IPS-NIHi11 (cell line): ENCODE measurements around the gene MNT.
A peak's percentile ranks its signal among the peaks of the same experiment; 100 is the strongest.
"Not testable (repeated sequence)": the region's sequence is repeated elsewhere in the genome, so short reads cannot be mapped to it uniquely, and the experiment has no call there.

Source experiments
- DNase-seq: peaks from one replicate; pipeline ENCODE4 v3.0.0; 2012; ENCODE audit warnings: mixed read lengths, low spot score

The MNT gene, protein sequence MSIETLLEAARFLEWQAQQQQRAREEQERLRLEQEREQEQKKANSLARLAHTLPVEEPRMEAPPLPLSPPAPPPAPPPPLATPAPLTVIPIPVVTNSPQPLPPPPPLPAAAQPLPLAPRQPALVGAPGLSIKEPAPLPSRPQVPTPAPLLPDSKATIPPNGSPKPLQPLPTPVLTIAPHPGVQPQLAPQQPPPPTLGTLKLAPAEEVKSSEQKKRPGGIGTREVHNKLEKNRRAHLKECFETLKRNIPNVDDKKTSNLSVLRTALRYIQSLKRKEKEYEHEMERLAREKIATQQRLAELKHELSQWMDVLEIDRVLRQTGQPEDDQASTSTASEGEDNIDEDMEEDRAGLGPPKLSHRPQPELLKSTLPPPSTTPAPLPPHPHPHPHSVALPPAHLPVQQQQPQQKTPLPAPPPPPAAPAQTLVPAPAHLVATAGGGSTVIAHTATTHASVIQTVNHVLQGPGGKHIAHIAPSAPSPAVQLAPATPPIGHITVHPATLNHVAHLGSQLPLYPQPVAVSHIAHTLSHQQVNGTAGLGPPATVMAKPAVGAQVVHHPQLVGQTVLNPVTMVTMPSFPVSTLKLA

DNA sequence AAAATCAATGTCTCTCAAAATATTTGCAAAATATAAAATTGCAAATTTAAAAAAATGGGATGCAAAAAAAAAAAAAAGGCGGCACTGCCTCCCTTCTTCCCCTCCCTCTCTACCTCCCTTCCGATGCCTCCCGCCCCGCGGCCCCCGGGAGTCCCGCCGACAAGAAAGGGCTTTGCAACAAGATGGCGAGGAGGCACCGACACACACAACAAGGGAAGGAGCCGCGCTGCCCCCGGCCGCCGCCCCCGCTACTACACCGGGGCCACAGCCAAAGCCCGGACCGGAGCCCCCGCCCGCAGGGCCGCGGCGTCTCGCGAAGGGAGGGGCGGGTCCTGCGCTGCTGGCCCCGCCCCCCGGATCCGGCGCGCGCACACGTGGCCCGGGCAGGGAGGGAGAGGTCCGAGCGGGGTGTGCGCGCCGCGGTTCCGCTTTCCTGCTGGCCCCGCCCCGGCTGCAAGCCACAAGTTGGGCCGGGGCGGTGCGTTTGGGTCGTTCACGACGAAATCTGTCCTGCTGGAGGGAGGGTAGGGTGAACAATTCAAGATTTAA lies at the start of gene MNT:
MNT (minus strand) TSS at position 184 of the 549 bp plus-strand sequence. CDS start 348 bp downstream, outside the sequence.
- DNase-seq = peak; percentile 81

DNA sequence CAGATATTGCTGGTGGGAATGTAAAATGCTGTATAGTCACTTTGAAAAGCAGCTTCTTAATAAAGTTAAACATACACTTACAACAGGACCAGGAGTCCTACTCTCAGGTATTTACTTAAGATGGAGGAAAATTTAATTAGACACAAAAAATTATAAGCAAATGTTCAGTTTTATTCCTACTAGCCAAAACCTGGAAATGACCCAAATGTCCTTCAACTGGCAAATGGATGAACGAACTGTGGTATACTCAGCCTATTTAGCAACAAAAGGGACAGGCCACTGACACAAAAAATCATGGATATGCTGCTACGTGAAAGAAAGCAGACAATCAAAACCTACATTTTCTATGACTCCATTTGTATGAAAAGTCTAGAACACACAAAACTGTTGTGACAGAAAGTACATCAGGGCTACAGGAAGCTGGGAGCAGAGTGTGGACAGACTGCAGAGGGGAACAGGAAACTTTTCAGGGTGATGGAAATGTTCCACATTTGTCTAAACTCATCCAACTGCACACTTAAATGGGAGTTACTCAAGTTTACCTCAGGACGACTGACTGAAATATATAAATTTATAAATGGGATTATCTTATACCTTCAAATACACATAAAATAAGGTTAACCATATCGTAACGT lies 49.3 kb upstream of the MNT start:
- no peak for DNase-seq

DNA sequence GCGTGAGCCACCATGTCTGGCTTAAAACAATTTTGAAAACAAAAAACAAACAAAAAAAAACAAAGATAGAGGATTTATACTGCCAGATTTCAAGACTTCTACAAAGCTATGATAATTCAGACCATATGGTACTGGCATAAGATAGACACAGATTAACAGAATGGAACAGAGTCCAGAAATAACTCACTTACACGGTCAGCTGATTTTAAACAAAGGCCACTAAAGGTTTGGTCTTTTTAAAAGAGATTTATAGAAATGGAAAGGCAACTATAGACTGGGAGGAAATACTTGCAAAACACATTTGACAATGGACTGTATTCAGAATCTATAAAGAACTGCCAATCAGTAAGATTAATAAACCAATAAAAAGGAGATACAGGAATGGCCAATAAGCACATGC lies 48.6 kb upstream of the MNT start:
- no peak for DNase-seq

DNA sequence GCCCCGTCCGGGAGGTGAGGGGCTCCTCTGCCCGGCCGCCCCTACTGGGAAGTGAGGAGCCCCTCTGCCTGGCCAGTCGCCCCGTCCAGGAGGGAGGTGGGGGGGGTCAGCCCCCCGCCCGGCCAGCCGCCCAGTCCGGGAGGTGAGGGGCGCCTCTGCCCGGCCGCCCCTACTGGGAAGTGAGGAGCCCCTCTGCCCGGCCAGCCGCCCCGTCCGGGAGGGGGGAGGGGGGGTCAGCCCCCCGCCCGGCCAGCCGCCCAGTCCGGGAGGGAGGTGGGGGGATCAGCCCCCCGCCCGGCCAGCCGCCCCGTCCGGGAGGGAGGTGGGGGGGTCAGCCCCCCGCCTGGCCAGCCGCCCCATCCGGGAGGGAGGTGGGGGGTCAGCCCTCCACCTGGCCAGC lies 46.6 kb upstream of the MNT start:
- not testable (repeated sequence) for DNase-seq

DNA sequence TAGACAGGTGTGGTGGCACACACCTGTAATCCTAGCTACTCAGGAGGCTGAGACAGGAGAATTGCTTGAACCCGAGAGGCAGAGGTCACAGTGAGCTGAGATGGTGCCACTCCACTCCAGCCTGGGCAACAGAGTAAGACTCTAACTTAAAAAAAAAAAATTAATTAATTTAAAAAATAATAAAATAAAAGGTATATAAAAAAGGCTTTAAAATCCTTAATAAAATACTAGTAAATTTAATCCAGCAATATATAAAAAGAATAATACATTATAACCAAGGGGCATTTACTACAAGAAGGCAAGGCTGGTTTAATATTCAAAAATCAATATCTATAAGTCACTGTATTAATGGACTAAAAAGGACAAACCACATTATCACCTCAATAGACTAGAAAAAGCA lies 44.8 kb upstream of the MNT start:
- no peak for DNase-seq

DNA sequence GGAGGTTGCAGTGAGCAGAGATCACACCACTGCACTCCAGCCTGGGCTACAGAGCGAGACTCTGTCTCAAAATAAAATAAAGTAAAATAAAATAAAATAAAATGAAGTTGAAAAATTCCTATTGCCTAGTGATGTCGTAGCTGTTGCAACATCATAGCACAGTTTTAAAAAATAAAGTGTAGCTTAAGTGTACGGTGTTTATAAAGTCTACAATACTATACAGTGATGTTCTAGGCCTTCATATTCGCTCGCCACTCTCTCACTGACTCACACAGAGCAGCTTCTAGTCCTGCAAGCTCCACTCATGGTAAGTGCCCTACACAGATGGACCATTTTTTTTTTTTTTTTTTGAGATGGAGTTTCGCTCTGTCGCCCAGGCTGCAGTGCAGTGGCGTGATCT lies 43.5 kb upstream of the MNT start:
- DNase-seq = no peak

DNA sequence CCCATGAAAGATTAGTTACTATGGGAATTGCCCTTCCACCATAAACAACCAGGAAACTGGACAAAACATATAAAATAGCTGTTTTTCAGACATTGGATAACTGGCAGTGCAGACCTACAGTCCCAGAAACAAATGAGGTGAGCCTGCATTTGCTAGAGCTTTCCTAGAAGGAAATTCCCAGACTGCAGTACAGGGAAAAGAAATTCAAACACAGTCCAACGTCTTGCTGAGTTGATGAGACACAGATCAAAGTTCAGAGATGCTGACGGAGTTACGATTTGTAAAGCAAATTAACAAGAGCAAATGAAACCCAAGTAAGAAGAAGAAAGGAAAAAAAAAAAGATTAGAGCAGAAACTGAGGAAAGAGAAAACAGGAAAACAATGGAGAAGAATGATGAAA lies 41.3 kb upstream of the MNT start:
- DNase-seq = no peak

DNA sequence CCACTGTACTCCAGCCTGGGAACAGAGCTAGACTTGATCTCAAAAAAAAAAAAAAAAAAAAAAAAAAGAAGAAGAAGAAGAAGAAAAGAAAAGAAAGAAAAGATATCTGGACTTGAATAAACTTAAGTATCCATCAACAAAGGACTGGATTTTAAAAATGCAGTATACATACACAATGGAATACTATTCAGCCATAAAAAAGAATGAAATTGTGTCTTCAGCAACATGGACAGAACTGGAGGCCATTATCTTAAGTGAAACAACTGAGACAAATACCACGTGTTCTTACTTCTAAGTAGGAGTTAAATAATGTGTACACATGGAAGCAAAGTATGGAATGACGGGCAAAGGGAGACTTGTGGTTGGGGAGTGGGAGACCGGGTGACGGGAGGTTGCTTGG lies 40.1 kb upstream of the MNT start:
- DNase-seq = no peak

DNA sequence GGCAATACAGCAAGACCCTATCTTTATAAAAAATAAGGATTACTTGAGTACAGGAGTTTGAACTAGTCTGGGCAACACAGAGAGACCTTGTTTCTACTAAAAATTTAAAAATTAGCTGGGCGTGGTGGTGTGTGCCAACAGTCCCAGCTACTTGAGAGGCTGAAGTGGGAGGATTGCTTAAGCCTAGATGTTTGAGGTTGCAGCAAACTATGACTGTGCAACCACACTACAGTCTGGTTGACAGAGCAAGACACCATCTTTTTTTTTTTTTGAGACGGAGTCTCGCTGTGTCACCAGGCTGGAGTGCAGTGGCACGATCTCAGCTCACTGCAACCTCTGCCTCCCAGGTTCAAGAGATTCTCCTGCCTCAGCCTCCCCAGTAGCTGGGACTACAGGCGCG lies 39.1 kb upstream of the MNT start:
- not testable (repeated sequence) for DNase-seq

DNA sequence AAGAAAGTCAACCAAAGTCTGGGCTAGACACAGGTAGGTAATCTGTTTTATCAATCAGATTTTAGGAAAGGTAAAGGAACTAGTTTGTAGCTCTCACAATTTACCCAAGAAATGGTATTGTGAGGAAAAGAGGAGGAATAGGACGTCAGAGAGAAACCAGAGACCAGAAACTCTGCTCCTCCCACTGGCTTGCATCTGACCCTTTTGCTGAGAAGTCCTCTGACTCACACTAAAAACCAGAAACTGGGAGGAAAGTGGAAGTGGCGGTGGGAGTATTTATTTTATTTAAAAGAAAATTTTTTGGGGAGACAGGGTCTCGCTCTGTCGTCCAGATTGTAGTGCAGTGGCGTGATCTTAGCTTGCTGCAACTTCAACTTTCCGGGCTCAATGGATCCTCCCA lies 38.0 kb upstream of the MNT start:
- no peak for DNase-seq

DNA sequence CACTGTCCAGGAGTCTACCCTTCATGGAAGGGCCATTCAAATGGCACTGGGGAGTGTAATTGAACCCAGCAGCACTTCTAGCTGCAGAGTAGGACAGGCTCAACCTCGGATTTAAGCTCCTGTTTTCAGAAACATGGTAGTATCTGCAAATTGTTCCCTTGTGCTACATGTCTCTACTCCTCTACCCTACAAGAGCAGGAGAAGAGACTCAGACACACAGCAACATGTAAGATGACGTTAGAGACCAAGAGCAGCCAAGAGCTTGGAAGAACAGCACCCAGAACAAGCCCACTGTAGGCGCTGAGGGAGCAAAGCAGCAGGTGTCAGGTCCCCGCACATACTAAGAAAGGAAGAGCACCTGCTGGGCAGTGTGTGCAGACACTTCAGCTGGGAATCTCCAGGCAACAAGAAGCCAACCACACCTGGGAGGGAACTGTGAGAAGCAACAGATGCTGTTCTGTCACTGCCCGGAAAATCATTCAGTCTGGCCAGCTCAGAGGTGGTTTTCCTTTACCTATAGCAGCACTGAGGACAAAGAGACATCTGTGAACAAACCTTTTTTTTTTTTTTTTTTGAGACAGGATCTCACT lies 35.6 kb upstream of the MNT start:
- no peak for DNase-seq

DNA sequence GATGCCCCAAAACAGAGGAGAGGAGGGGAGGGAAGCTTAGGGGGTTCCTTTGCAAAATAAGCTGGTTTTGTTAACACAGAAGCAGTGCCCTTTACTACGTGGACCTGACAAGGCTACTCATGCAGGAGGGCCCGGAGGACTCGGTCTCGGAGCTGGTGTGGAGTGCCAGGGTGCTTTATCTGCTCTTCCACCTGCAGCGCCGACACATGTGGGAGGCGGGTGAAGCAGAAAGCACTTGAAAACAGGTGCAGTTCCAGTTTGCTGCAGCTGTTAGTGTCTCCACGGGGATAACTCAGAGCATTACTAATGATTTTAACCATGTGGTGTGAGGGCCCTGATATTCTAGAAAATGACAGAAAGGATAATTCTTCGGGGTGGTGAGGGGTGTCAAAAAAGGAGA lies 35.0 kb upstream of the MNT start:
- no peak for DNase-seq

DNA sequence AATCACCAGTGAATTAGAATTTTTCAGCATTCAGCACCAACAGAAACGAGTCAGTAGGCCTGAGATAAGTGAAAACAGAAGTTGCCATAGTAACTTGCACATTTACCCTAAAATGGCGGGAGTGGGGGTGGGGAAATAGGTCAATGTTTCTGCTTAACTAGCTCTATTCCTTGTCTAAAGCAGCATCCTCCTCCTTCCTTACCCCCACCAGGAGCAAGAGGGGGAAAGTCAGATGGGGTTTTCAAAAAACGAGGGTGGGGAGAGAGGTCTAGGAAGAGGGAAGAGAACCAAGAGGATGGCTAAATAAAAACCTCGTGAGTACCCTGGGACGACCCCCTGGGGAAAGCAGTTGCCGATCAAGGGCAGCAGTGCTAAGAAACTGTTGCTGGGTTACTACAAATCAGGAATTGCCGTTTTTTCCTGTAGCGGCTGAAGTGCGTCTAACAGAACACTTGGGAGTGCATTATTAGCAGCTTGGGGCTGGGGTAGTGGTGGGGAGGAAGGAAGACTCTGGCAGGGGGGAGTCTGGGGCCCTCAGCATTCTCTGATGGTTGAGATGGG lies 34.4 kb upstream of the MNT start:
- DNase-seq = peak; percentile 50

DNA sequence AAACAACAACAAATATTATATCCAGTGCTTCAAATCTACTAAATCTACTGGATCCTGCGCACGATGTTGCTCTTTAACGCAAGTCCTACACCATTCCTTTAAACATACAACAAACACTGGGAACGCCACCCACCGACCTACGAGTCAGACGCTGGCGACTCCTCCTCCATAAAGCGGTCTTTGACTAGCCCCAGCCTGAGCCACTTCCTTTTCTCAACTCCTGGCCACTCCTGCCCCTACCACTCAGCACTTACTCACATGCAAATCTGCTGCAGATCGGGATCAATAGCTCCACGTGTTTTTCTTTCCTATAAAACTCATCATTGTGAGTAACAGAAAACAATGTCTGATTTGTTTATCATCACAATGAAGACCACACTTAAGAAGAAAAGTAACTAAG lies 32.8 kb upstream of the MNT start:
- DNase-seq = peak; percentile 40

DNA sequence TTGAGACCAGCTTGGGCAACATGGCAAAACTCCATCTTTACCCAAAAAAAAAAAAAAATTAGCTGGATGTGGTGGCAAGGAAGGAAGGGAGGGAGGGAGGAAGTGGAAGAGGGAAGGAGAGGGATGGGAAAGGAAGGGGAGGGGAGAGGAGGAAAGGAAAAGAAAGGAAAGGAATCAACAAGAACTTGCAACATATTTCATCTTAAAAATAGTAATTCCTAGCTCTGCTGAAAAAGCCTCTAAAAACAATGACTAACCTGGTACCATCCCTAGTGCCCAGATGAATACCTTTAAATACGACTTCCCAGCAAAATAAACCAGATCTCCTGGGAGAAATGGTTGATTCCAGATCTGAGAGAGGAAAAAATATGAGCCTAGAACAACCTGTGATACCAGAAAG lies 27.1 kb upstream of the MNT start:
- DNase-seq = no peak

DNA sequence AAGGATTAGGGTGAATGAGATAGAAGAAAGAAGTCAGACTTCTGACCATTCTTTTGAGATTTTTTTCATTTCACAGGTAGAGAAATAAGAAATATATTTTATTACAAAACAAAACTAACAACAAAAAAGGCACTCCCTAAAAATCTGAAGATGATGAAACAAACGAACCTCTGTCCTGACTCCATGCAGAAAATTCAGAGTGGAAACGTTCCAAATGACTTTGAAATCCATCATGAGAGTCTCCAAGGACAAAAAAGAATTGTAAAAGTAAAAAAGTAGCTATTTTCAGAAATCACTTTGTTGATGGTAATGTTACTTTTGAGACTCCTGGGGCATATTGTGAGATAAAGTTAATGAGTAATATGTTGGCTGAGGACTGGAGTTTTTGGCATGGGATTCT lies 26.4 kb upstream of the MNT start:
- no peak for DNase-seq

DNA sequence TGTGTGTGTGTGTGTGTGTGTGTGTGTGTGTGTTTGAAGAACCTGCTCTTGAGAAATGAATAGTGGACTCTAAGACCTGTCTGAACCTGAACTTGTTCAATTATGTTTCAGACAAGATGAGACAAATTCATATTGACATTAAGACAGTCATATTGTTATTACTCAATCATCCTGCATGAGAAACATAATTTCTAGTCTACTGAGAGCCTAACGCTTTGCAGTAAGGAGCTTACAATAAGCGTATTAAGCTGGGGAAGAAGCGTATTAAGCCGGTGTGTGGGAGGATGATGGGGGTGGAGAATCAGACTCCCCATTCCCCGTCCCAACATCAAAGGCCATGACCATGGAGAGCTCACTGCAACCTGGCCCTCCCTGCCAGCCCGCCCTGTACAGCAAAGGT lies 22.4 kb upstream of the MNT start:
- no peak for DNase-seq

DNA sequence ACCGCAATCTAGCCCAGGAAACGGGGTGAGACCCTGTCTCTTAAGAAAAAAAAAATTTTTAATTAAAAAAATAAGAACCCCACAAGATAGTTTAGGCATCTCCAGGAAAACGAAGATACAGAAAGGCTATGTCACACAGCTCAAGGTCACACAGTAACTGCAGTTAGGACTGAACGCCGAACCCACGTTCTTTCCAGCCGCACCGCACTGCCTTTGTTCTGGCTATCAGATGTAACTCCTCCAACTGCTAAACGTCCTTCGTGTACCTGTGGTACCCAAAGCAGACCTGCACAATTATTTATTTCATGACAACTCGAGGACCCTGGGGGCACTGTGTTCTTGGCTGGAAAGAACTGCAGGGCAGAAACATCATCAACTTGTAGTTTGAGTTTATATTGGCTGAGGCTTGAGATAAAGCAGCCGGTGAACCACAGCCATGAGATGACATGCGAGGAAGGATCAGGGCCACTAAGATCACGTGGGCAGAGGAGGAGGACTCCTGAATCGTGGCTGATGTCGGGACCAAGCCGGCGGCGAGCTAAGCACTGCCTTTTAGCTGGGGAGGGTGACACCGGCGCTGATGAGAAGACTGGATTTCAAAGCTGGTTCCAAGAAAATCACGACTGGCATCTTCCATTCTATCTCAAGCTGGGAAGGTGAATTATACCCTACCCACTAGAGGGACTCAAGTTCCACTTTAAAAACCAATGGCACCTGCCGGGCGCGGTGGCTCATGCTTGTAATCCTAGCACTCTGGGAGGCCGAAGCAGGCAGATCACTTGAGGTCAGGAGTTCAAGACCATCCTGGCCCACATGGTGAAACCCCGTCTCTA lies 20.7 kb upstream of the MNT start:
- DNase-seq = no peak

DNA sequence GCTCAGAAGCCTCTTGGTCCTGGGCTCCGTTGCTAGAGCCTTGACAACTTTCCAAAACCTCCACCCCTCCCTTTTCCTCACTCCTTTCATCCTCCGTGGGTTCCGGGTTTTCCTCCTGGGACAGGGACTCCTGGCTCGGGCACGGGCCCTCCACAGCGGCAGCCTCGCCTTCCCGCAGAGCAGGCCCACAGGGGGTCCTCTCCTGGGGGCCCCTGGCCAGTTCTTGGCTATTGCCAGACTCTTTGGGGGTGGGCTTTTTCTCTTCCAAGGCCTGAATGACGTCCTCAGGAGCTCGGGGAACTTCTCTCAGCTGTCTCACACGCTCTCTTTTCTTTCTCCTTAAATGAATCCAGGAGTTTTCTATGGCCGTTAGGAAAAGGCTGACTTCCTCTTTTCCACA lies 19.3 kb upstream of the MNT start:
- DNase-seq = no peak

DNA sequence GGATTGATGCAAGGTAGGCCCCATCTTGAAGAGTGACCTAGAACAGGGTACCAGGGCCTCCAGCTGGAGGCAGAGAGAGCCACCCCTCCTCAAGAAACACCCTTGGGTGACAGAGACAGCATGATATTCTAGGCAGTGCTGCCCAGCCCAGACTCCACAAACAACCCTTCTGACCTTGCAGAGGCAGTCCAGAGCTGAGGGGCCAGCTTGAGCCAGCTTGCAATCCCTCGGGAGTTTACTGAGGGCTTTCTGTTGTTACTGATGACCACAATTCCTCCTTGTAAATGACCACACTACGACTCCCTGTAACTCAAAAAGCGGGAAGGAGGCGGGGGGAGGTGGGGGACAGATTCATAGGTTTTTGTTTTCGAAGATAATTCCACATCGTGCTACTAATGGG lies 18.6 kb upstream of the MNT start:
- DNase-seq = no peak

DNA sequence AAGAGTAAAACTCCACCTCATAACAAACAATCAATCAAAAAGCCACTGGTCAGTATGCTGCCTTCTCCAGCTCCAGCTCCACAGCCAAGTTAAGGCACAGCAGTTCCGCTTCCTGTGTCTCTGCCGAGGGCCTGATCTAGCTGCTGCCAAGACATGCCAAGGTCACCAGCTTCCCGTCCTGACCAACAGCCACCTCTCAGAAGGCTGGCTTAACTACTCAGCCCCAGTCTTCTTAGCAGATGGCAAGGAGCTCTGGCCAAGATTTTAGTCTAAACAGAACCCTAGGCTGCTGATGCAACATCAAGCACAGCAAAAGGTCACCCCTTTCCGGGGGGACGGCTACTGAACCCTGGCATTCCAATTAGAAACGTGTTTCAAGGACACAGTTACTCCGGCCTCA lies 17.7 kb upstream of the MNT start:
- DNase-seq = no peak
